HG03097 (cell line): ENCODE results near the gene PFN3.

Source experiments
- ATAC-seq: cut with Tn5 transposase; IDR thresholded peaks from one replicate; pipeline ENCODE4 v1.9.1; 2021; ENCODE audit not compliant: unreplicated experiment, low FRiP score

The PFN3 gene

DNA sequence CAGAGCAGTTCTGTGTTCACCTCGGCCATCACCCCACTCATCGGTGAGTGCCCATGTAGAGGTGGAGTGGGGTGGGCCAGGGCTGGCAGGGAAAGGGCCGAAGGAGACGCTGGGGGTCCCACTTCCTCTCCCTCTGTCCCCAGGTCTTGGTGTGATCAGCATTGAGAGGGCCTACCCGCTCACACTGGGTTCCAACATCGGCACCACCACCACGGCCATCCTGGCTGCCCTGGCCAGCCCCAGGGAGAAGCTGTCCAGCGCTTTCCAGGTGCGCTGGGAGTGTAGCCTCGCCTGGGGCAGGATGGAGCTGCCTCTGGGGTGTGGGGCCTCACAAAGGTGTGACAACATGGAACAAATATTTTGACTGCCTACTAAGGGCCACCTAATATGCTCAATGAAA is 3.7 kb downstream of the PFN3 start:
- no peak for ATAC-seq

DNA sequence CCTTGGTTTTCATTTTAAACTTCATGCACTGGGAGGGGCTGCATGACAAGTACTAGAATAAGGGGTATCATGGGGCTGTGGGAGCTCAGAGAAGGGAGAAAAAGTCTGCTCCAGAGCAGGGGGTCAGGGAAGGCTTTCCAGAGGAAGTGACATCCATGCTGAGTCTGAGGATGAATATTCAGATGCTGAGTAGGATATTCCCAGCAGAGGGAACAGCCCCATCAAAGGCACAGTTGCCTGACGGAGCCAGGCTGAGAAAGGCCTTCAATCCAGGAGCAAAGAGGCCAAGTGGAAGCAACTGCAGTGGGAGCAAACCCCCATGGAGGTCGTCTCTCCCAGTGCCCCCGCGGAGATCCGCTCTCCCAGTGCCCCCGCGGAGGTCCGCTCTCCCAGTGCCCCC is 4.4 kb downstream of the PFN3 start:
- no peak for ATAC-seq

DNA sequence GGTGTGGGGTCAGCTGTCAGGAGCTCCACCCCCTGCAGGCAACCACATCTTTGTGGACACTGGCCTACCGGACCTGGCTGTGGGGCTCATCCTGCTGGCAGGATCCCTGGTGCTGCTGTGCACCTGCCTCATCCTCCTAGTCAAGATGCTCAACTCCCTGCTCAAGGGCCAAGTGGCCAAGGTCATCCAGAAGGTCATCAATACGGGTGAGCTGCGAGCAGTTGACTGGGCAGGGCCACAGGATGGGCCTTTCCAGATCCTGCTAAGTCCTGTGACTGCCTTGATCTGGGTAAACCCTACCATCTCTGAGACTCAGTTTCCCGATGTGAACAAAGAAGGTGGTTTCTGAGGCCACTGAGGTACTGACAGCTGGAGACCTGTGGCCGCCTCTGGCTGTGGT is 6.5 kb downstream of the PFN3 start:
- ATAC-seq, result no peak

DNA sequence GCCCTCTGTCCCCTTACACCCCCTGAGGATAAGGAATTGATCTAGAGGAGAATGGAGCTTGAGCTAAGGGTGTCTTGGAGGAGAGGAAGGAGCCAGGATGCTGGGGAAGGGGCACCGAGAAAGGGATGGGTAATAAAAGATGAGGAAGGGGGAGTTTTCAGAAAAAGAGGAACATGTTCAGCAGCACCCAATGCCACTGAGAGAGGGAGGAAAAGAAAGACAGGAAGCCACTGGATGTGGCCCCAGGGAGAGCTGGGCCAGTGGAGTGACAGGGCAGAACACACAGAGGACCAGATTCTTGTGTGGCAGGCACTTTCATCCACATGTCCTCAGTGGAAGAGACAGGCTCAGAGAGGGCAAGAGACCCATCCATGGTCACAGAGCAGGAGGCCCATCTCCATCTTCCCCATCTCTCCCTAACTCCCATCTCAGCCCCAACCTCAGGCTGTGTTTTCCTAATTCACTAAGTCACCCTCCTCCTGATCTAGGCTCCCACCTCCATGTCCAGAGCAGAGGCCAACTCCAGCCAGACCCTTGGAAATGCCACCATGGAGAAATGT is 7.2 kb downstream of the PFN3 start:
- ATAC-seq, result no peak

DNA sequence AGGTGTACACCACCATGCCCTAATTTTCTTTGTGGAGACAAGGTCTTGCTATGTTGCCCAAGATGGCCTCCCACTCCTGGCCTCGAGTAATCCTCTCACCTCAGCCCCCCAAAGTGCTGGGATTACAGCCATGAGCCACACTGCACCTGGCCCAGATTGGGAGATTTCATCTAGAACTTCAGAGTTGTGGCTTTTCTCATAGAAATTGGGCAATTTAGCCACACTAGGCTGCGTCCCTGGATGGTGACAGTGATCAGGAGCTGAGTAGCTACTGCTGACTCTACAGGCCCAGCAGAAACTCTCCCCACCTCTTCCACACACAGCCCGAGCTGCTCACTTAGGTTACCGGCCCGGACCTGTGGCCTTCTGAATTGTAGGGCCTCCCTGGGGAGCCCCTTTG is 7.7 kb downstream of the PFN3 start:
- no peak for ATAC-seq

DNA sequence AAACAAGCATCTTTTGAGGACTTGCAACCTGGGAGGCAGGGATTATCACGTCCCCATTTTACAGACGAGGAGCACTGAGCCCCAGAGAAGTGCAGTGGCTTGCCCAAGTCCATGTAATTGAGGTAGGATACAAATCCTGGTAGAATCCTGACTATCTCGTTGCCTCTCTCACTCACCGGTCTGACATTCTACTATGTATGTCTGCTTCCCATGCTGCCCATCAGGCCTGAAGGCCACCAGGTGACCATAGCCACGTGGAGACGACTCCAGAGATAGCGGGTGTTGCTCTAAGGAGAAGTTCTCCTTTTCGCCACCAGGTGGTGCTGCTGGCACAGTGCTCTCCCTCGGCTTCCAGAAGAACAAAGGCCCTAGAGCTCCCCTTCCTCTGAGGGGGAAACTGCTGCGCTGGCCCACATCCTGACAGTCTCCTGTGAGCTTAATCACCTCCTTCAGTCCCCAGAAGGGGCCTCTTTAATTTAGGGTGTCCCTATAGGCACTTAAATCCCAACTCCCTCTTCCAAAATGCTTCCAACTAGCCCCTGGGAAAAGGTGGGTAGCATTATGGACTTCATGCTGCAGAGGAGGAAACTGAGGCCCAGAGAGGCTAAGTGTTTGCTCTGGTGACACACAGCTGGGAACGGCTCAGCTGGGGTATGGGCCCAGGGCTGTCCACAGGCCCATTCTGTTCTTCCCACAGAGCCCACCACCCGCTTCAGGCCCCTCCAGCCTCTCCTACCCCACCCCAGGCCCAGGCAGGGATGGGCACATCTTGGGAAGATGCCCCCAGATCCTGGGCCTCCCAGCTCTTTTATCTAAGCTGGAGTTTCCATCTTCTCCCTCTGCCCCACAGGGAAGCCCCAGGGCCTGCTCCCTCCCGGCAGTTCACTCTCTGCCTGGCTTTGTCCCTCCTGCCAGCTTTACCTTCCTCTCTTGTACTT is 9.8 kb downstream of the PFN3 start:
- peak; percentile 68 for ATAC-seq

DNA sequence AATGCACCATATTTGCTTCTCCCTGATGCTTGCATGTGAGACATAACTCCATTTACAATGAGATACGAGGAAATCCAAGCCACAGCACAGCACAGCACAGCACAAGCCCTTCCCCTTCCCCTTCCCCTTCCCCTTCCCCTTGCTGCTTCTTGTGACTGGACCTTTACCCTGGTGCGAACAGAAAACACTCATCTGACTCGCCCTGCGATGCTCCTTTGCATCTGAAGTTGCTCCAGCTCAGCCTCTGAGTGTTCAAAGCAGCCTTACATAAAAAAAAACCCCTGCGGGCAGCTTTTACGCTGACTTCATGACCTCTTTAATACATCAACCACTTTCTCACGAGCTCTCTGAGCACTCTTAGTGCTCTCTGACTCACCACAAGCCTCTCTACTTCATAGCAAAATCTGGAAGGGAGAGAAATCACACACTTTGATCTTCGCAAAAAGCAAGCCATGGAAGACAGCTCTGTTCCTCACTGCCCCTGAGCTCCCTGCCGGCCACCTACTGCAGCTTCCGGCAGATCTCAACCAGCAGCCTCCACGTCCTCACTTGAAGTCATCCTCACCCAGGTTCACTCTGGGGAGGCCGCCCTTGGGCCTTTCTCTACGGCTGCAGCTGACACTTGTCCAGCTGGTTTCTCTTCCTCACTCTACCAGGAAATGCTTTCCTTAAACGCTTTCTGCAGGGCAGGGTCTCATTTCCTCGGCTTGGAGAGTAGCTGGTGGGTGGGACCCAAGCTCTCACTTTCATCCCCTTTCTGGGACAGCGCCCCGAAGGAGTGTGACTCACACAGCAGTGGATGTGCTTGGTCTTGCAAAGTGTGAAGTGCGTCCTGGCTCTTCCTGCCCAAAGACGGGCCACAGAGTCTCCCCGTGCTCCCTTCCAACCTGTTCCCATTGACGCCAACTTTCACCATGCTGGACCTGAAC is 11.0 kb downstream of the PFN3 start:
- ATAC-seq, result no peak

DNA sequence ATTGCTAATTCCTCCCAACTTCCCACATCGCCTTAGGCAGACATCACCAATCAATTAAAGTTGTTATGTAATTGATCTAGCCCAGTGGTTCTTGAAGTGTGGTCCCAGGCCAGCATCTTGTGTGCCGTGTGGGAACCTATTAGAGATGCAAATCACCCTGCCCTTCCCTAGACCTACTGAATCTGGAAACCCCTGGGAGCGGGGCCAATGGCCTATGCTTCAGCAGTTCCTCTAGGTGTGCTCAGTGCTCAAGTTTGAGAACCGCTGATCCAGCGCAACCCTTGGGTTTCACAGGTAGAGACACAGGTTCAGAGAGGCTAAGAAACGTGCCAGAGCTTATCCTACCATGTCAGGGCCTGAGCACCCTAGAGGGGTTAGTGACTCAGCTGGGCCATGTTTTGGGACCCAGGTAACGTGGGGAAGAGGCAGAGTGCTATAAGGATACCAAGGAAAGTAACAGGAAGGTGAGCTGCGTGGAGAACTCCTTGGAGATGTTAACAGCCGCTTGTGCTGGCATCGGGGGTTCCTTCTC is 11.9 kb downstream of the PFN3 start:
- no peak for ATAC-seq

DNA sequence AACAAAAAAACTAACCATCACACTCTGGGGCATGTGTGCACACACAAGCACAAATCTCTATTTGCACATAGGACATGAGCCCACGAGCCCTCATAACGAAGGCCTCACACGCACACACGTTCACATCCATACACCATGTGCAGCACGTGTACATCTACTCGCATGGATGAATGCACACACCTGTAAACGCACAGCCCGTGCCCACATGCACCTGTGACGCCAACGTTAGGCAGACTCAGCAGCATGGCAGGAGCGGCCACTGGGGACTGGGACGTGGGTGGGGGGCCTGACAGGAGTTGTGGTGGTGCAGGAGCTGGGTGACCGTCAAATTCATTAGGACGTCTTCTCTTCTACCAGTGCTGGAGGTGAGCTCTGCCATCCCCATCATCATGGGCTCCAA is 13.1 kb downstream of the PFN3 start:
- no peak for ATAC-seq

DNA sequence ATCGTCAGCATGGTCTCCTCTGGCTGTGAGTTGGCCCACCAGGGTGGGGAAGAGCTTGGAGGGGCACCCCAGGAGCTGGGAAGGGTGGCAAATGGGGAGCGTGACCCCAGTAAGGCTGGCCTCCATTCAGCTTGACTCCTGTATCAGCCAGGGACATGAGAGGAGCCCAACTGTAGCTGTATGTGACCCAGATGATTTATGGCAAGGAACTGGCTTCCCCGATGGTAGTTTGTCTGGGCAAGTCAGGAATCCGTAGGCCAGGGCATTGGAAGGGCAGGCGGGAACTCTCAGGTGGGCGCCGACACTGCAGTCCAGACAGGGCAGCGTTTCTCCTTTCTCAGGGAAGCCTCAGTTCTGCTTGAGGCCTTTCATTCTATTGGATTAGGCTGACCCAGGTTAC is 13.9 kb downstream of the PFN3 start:
- ATAC-seq, result no peak

DNA sequence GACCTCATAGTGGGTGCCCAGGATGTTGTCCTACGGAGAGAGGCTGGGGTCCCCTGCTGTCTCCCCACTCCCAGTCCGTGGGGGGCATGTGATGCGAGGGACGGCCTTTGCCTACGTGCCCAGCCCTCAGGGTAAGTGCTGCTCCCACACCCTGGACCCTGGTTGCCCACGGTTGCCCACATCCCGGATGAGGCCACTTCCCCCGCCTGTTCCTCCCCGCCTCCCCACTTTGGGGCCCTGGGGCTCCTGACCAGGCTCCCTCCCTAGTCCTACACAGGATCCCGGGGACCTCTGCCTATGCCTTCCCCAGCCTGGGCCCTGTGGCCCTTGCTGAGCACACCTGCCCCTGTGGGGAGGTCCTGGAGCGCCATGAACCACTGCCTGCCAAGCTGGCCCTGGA is 14.7 kb downstream of the PFN3 start:
- no peak for ATAC-seq

DNA sequence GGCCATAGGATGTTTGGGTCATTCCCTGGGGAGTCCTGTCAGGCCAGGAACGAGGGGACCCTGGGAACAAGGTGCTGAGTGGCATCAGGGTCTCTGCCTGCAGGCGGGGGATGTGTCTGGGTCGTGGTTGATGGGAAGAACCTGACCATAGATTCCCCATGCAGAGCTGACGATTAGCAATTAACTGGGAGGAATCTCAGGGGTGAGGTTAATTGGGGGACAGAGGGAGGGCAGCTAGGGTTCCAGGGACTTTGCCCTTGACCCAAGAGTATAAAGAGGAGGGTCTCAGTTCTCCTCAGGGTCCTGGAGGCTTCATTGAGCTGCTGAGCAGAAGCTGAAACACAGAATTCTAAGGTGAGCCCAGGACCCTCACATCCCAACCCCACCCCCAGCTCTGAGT is 16.3 kb downstream of the PFN3 start, which contains the start of gene SLC34A1:
SLC34A1 (plus strand) TSS at position 301 of the 400 bp plus-strand sequence. CDS start 1,308 bp downstream, outside the sequence.
- ATAC-seq, result no peak

DNA sequence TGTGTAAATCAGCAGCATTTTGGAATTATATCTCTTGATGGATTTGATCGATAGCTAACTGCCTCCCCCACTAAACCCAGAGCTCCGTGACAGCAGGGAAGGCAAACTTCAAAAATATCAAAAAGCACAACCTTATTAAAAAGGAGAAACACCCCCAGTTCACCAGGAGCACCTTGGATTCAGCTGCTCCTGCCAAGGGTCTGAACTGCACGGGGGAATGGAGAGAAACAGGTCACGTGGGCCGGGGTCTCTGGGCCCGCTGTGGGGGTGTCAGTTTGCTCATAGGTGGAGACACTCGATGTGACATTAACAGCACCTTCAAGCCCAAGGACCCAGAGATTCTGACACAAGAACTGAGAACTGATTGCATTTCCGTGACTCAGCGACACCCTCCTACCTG is 17.3 kb downstream of the PFN3 start:
- no peak for ATAC-seq

DNA sequence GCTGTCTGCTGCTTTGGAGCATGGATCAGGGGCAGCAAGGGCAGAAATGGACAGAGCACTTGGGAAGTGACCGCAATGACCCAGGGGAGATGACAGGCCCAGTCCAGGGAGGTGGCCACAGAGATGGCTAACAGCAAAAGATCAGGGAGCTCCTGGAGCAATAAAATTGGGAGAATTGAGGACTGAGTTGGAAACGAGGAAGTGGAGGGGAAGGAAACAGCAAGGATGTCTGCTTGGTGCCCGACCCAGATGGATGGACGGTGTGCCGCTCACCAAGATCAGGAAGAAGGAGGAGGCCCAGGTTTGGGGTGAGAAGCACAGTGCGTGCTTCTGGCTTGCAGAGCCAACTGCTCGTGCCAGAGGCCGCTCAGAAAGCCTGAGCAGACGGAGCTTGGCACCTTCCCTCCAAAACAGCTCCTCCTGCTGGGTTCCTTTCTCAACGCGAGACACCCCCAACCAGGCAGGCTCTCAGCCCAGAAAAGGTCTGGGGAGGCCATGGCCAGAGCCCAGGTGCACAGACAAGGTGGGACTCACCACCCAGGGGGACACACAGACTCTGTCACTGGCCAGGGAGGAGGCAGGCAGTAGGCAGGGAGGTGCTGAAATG is 17.9 kb downstream of the PFN3 start:
- no peak for ATAC-seq

DNA sequence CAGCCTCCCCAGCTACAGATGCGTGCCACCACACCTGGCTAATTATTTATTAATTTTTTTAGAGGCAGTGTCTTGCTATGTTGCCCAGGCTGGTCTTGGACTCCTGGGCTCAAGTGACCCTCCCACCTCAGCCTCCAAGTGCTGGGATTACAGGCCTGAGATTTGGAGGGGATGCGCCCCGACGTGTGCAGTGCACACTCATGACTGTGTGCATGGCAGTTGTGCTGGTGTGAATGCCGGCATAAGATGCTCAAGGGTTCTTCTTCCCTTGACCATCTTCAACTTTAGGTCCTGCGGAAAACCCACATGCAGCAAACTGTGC is 19.7 kb downstream of the PFN3 start:
- no peak for ATAC-seq

DNA sequence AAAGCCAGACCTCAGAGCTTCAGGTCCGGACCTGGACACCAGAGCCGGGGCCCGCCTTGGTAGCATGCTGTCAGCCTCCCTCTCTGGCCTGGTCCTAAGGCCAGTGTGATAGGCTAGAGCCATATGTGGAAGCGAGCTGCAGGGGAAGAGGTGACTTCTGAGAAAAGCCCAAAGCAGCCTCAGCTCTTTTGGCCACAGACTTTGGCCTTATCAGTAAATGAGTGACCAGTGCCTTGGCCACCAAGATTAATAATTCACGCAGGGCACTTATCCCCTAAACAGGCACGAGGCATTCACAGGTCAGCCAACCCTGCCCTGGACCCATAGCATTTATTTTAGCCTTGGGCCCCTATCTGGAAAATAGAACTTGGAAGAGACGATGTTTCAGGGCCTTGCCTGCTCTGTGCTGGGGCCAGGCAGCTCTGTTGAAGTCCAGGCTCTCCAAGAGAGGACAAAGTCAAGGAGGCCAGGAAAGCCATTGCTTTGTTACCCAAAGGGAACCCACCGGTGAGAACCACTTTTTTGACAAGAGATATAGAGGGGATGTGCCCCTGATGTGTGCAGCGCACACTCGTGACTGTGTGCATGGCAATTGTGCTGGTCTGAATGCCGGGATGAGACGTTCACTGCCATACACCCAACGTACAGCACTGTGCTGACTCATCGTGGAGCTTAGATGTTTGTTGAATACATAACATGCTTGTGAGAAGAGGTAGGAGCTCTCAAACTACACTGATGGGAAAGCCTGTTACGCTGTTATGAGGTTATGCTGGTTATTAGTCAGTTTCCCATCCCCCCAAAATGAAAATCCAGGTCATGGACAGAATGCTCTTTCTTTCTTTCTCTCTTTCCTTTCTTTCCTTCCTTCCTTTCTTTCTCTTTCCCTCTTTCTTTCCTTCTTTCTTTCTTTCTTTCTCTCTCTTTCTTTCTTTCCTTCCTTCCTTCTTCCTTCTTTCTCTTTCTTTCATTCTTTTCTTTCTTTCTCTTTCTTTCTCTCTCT is 21.3 kb downstream of the PFN3 start:
- ATAC-seq, result peak; percentile 62

DNA sequence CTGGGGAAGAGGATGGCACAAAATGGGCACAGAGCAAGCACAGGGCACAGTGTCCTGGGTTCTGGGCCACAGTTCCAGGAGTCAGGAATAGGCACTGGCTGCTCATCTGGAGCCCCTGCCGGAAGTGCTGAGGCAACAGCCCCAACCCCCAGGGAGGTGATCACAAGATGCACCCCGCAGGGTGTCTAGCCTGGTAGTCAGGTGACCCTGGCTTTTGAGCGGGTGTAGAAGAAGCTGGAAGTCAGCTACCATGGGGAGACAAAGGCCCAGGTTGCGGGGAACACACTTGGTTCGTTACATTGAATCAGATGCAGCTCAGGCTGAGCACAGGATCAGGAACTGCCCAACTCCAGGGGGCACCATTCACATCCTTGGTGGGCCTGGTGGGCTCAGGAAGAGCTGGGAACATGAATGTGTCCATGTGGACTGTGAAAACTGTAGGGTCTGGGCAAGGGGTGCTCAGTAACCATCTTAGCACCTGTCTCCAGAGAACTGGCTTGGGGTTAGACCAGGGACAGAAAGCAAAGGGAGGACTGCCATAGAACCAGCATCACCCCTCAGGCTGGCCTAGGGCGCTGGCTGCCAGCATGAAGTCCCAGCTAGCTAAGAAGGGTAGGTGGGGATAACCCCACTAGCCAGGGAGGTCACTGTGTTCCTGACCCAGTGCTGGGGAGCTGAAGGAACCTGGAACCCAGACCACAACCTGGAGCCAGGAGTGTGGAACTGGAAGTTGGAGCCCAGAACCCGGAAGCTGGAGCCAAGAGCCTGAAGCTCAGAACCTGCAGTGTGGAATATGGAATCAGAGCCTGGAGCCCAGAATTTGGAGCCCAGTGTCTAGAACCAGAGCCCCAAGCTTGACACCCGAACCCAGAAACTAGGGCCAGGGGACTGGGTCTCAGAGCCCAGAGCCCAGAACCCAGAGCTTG is 22.3 kb downstream of the PFN3 start:
- no peak for ATAC-seq

DNA sequence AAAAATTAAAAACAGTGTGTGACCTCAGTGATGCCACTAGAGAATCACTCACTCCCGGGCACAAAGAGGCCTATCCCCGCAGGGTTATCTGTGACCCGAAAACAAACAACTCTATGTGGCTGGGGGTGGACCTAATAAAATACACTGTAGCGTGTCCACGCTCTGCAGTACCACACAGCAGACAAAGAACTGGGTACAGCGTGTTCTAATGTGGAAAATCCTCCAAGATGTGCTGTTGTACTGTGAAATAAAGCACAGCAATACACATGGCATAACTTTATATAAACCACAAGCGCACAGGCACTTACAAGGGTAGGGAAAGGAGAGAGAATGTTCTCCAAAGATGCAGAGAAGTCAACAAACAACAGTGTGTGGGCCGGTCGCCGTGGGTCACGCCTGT is 24.4 kb downstream of the PFN3 start:
- ATAC-seq, result no peak
